Small intestine (tissue), 7 donors: ENCODE results near the gene ELMO2. TPM values are rescaled to one million over a fixed set of nuclear protein-coding genes. Genes with fewer than 3 reads are reported as not detected.

Experiments used
- DNase-seq, 2 donors: peaks; one replicate each; pipeline versions ENCODE4 v3.0.0 to v3.0.0-alpha.2; 2013
- FAIRE-seq: peaks from 2 replicates; lab custom pipeline; 2012; peaks lifted over from hg19 to GRCh38; lab: Jason Lieb, UNC
- H3K27ac ChIP-seq, 3 donors: one replicate each; pipeline ENCODE4 v1.5.1; 2013; ENCODE audit warnings: low read length in 2 of 3, mild to moderate bottlenecking in 2 of 3, control low read depth in 1 of 3, inconsistent platforms in 1 of 3, low read depth in 1 of 3, moderate library complexity in 1 of 3
- H3K27me3 ChIP-seq, 3 donors: one replicate each; pipeline ENCODE4 v1.6.1; 2013; ENCODE audit warnings: low read length in 3 of 3, inconsistent platforms in 1 of 3; ENCODE audit not compliant: control insufficient read depth in 3 of 3, insufficient read depth in 3 of 3
- H3K36me3 ChIP-seq, 3 donors: one replicate each; pipeline ENCODE4 v1.6.1; 2013; ENCODE audit warnings: low read length in 3 of 3, inconsistent platforms in 1 of 3, low read depth in 1 of 3, mild to moderate bottlenecking in 1 of 3, moderate library complexity in 1 of 3; ENCODE audit not compliant: control insufficient read depth in 3 of 3, insufficient read depth in 2 of 3
- H3K4me1 ChIP-seq, 3 donors: one replicate each; pipeline ENCODE4 v1.6.1; 2013; ENCODE audit warnings: low read length in 2 of 3, inconsistent platforms in 1 of 3, low read depth in 1 of 3, mild to moderate bottlenecking in 1 of 3, moderate library complexity in 1 of 3; ENCODE audit not compliant: control insufficient read depth in 3 of 3, insufficient read depth in 2 of 3
- H3K4me3 ChIP-seq, 3 donors: one replicate each; pipeline ENCODE4 v1.5.1; 2013; ENCODE audit warnings: low read length in 3 of 3, control low read depth in 1 of 3, inconsistent platforms in 1 of 3, low read depth in 1 of 3, mild to moderate bottlenecking in 1 of 3, moderate library complexity in 1 of 3
- H3K9me3 ChIP-seq, 2 donors: one replicate each; pipeline ENCODE4 v1.6.1; 2013; ENCODE audit warnings: low read depth in 1 of 2, low read length in 1 of 2; ENCODE audit not compliant: control insufficient read depth in 2 of 2, insufficient read depth in 1 of 2
- WGBS, 3 donors: extraction: QIAGEN DNeasy Blood & Tissue Kit; methylation state at CpG; one replicate each; pipeline ENCODE4 v1.1.7; 2013; 5-methylcytosine and 5-hydroxymethylcytosine counted together
- polyA plus RNA-seq, 4 donors: library from polyadenylated mRNA; stranded (reverse) in 3 of 4; unstranded in 1 of 4; fragments of 200-250 nt in 3 of 4; fragments of 120-200 nt in 1 of 4; gene quantifications; one replicate each; pipeline versions ENCODE4 v1.2.1 to v1.2.3, GENCODE V29; 2013
- donor health status: healthy with polysubstance abuse.
- donor health status: control.
- donor health status: control.
- donor health status: Bipolar disorder and iron deficiency.
- donor health status: healthy.

Gene ELMO2
- polyA plus RNA-seq, 4 donors, result 13.2 to 29.9 (median 20.6) TPM

DNA sequence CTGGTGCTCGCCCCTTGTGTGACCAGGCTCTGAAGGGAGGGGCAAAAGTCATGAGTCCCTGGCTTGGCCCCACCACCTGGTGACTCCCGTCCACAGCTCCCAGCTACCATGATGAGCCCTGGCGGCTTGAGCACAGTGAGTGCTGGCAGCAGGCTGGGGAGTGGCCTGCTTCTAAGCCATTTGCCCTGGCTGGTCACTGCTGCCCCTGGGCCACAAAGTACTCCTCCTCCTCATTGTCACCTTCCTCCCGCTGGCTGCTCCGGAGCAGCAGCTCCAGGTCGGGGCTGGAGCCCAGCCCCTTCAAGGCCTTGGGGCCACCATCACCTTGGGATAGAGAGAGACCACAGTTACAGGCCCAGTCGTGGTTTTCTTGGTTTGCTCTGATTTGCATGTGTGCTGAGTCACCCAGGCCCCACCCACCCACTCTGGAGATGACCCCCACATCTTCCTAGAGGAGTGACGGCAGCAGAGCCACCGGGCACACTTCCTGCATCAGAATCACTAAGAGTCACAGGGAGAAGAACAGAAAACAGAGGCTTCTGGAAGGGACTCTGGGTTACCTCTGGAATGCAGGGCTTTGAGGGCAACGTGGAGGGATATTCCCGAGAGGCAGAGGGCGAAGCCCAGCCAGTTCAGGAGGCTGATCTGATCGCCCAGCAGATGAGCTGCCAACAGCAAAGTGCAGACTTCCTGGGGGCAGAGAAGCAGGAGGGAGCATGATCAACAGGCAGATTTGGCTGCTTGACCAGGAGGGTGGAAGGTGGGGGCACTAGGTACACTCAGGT is 56.0 kb downstream of the ELMO2 start:
- peak overlapping the region in 1 of 3 donors; percentile 58 for H3K27ac ChIP-seq
- 64 to 85% (median 74%) methylated on average over 13 of the region's 13 CpGs for WGBS, 3 donors
- DNase-seq (no peak), FAIRE-seq (no peak)
- H3K4me1 ChIP-seq, result peaks cover 0 to 7% (median 0%) of the 10 kb centered on the region in 3 donors
- H3K27me3 ChIP-seq, result no peaks in the 10 kb centered on the region
- no peak overlapping the region for H3K4me3 ChIP-seq
- H3K36me3 ChIP-seq, result peaks cover 0 to 66% (median 6%) of the 10 kb centered on the region in 3 donors
- H3K9me3 ChIP-seq, result no peaks in the 10 kb centered on the region

GRCh38 chr20:46349742-46350056 is 56.7 kb downstream of the ELMO2 start:
- no peak overlapping the region for H3K4me3 ChIP-seq
- WGBS, 3 donors, result 60 to 70% (median 63%) methylated on average over 4 of the region's 4 CpGs
- H3K27me3 ChIP-seq, result no peaks in the 10 kb centered on the region
- DNase-seq (peak in 1 of 2 donors; percentile 33), FAIRE-seq (no peak)
- H3K36me3 ChIP-seq, result peaks cover 0 to 60% (median 4%) of the 10 kb centered on the region in 3 donors
- peaks cover 0 to 7% (median 0%) of the 10 kb centered on the region in 3 donors for H3K4me1 ChIP-seq
- H3K9me3 ChIP-seq, result no peaks in the 10 kb centered on the region
- no peak overlapping the region for H3K27ac ChIP-seq

GRCh38 chr20:46349035-46349741 is 57.2 kb downstream of the ELMO2 start:
- Histone ChIP-seq H3K4me3 (no peak overlapping the region), H3K27ac (no peak overlapping the region), H3K27me3 (no peaks in the 10 kb centered on the region), H3K36me3 (peaks cover 0 to 54% (median 4%) of the 10 kb centered on the region in 3 donors), H3K9me3 (no peaks in the 10 kb centered on the region), H3K4me1 (peaks cover 0 to 7% (median 0%) of the 10 kb centered on the region in 3 donors)
- FAIRE-seq (no peak), DNase-seq (peak; percentile 36 to 58)
- 44 to 49% (median 45%) methylated on average over 12 of the region's 12 CpGs for WGBS, 3 donors

- H3K9me3 ChIP-seq, result no peaks in the 10 kb centered on the region
- H3K4me1 ChIP-seq, result peaks cover 0 to 7% (median 0%) of the 10 kb centered on the region in 3 donors
- H3K27me3 ChIP-seq, result peaks cover 0 to 9% (median 3%) of the 10 kb centered on the region in 3 donors
- 68 to 77% (median 76%) methylated on average over 25 of the region's 25 CpGs for WGBS, 3 donors
- no peak overlapping the region for H3K27ac ChIP-seq
- no peak overlapping the region for H3K4me3 ChIP-seq
- H3K36me3 ChIP-seq, result peaks cover 0 to 48% (median 4%) of the 10 kb centered on the region in 3 donors
- FAIRE-seq (no peak), DNase-seq (no peak)
Observed at GRCh38 chr20:46347841-46348803, 58.3 kb downstream of the ELMO2 start.

DNA sequence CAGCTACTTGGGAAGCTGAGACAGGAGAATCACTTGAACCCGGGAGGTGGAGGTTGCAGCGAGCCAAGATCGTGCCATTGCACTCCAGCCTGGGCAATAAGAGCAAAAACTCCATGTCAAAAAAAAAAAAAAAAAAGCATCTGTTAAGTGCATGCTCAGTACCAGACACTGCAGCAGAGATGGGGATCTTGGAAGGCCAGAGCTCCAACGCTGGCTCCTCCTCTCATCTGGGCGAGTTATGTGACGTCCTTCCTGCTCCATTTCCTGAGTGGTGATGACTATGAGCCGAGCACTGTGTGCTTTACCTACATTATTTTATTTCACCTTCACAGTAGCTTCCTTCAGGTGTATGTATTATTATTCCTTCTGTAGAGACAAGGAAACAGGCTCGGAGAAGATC is 59.6 kb downstream of the ELMO2 start:
- FAIRE-seq (no peak), DNase-seq (no peak)
- 84 to 87% (median 87%) methylated on average over 8 of the region's 8 CpGs for WGBS, 3 donors

DNA sequence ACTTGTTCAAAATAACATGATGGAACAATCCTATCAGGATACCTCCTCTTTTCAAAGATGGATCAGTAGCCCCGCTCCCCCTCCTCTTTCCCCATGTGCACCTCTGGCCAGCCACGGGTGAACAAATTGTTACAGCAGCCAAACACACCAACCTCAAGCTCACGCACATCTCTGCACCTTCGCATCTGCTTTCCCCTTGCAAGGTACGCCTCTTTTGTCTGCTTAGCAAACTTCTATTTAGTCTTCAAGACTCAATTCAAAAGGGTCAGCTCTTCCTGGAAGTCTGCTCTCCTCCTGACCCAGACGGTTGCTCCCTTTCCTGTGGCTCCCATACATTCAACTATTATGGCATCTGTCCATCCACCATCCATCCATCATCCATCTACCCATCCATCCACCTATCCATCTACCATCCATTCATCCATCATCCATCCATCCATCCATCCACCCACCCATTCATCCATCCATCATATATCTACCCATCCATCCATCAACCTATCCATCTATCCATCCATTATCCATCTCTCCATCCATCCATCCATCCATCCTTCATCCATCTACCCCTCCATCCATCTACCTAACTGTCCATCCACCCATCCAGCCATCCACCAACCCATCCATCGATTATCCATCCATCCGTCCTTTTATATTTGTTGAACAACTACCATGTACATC is 61.8 kb downstream of the ELMO2 start:
- FAIRE-seq (no peak), DNase-seq (no peak)
- Histone ChIP-seq H3K9me3 (no peaks in the 10 kb centered on the region), H3K36me3 (peaks cover 0 to 18% (median 4%) of the 10 kb centered on the region in 3 donors), H3K27me3 (peaks cover 0 to 32% (median 15%) of the 10 kb centered on the region in 3 donors), H3K4me1 (peaks cover 0 to 4% (median 0%) of the 10 kb centered on the region in 3 donors), H3K27ac (no peak overlapping the region), H3K4me3 (no peak overlapping the region)
- 62 to 74% (median 71%) methylated on average over 8 of the region's 8 CpGs for WGBS, 3 donors

More for the DNA sequence above, 59.6 kb downstream of the ELMO2 start:
- H3K27ac ChIP-seq, result no peak overlapping the region
- H3K4me3 ChIP-seq, result no peak overlapping the region
- no peaks in the 10 kb centered on the region for H3K9me3 ChIP-seq
- peaks cover 0 to 22% (median 8%) of the 10 kb centered on the region in 3 donors for H3K27me3 ChIP-seq
- peaks cover 0 to 7% (median 0%) of the 10 kb centered on the region in 3 donors for H3K4me1 ChIP-seq
- H3K36me3 ChIP-seq, result peaks cover 0 to 39% (median 4%) of the 10 kb centered on the region in 3 donors

DNA sequence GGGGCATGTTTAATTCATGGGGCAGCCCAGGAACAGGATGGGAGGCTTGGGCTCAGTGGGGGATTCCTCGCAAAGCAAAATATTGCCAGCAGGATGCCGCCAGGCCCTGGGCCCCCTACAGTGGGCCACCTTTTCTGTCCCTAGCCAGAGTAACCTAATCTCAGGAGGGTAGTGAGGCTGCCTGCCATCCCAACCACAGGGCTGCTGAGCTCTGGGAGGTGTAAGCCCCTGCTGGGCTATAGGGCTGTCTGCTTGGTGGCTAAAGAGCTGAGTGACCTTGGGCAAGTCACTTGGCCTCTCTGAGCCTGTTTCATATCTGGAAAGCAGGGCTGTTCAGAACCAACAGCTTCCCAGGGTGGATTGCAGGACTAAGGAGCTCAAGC is 62.4 kb downstream of the ELMO2 start:
- peaks cover 0 to 14% (median 4%) of the 10 kb centered on the region in 3 donors for H3K36me3 ChIP-seq
- no peak overlapping the region for H3K27ac ChIP-seq
- no peaks in the 10 kb centered on the region for H3K9me3 ChIP-seq
- FAIRE-seq, result no peak
- 52 to 71% (median 58%) methylated on average over 2 of the region's 2 CpGs for WGBS, 3 donors
- peaks cover 0 to 32% (median 20%) of the 10 kb centered on the region in 3 donors for H3K27me3 ChIP-seq
- no peak overlapping the region for H3K4me3 ChIP-seq
- peaks cover 0 to under 1% (median 0%) of the 10 kb centered on the region in 3 donors for H3K4me1 ChIP-seq
- no peak for DNase-seq
